GM06990 (cell line): ENCODE measurements around the gene CTNNA2.

Experiments
- DNase-seq: peaks from one replicate; pipeline ENCODE4 v3.0.0-alpha.2; 2011; ENCODE audit not compliant: insufficient read length; ENCODE audit errors: extremely low read depth
- H3K27me3 ChIP-seq: replicated peaks from 2 replicates; pipeline ENCODE4 v1.6.0; 2011; ENCODE audit warnings: low read length; ENCODE audit not compliant: control insufficient read depth, insufficient read depth
- H3K36me3 ChIP-seq: 2 replicates; pipeline ENCODE4 v1.5.1; 2011; ENCODE audit warnings: low read length; ENCODE audit not compliant: control insufficient read depth, insufficient read depth
- H3K4me3 ChIP-seq: replicated peaks from 2 replicates; pipeline ENCODE4 v1.5.1; 2011; ENCODE audit warnings: low read depth, mild to moderate bottlenecking, control low read depth, low read length
- CTCF ChIP-seq: IDR thresholded peaks from 2 replicates; pipeline ENCODE4 v1.5.1; 2011; ENCODE audit warnings: low read length, control low read depth, mild to moderate bottlenecking, inconsistent platforms; ENCODE audit not compliant: insufficient read depth, poor library complexity, severe bottlenecking

The CTNNA2 gene

GRCh38 chr2:80074321-80075070, 561.6 kb downstream of the CTNNA2 start:
- Histone ChIP-seq H3K4me3 (no peak overlapping the region), H3K27me3 (no peaks in the 10 kb centered on the region), H3K36me3 (no peaks in the 10 kb centered on the region)
- DNase-seq: no peak
- no peak for TF ChIP-seq CTCF

GRCh38 chr2:80075719-80076118, 562.9 kb downstream of the CTNNA2 start:
- no peak for TF ChIP-seq CTCF
- Histone ChIP-seq H3K4me3 (no peak overlapping the region), H3K27me3 (no peaks in the 10 kb centered on the region), H3K36me3 (no peaks in the 10 kb centered on the region)
- DNase-seq: no peak

- H3K36me3 ChIP-seq: no peaks in the 10 kb centered on the region
- no peak for TF ChIP-seq CTCF
- DNase-seq: no peak
- no peaks in the 10 kb centered on the region for H3K27me3 ChIP-seq
- H3K4me3 ChIP-seq: no peak overlapping the region
Measured at GRCh38 chr2:80078290-80079036, 565.6 kb downstream of the CTNNA2 start.

GRCh38 chr2:80080957-80081356, 568.1 kb downstream of the CTNNA2 start:
- Histone ChIP-seq H3K27me3 (no peaks in the 10 kb centered on the region), H3K4me3 (no peak overlapping the region), H3K36me3 (no peaks in the 10 kb centered on the region)
- DNase-seq: no peak
- TF ChIP-seq CTCF: no peak

GRCh38 chr2:80086831-80087230, 574.0 kb downstream of the CTNNA2 start:
- Histone ChIP-seq H3K4me3 (no peak overlapping the region), H3K27me3 (no peaks in the 10 kb centered on the region), H3K36me3 (no peaks in the 10 kb centered on the region)
- no peak for TF ChIP-seq CTCF
- DNase-seq: no peak

GRCh38 chr2:80091237-80091636, 578.4 kb downstream of the CTNNA2 start:
- DNase-seq: no peak
- no peaks in the 10 kb centered on the region for H3K27me3 ChIP-seq
- H3K36me3 ChIP-seq: no peaks in the 10 kb centered on the region
- no peak for TF ChIP-seq CTCF
- H3K4me3 ChIP-seq: no peak overlapping the region
